Memory B cell (primary cell): ENCODE data around the gene KCNQ1OT1.
A peak's percentile ranks its signal among the peaks of the same experiment; 100 is the strongest.

Source experiments
- ATAC-seq: fragments of 150-1000 bp; cut with Tn5 transposase; 2 replicates; pipeline ENCODE4 v1.10.0; 2021; ENCODE audit warnings: low read depth, mild to moderate bottlenecking, moderate library complexity
- DNase-seq, 2 donors: peaks; one replicate each; pipeline ENCODE4 v3.0.0; 2022; ENCODE audit warnings: low spot score in 2 of 2
- H3K27ac Mint-ChIP-seq: one replicate; pipeline ENCODE4 v1.8.0; 2022; ENCODE audit warnings: mild to moderate bottlenecking, moderate library complexity, mixed read lengths
- H3K27me3 Mint-ChIP-seq: one replicate; pipeline ENCODE4 v1.8.0; 2022; ENCODE audit warnings: mixed read lengths
- H3K36me3 Mint-ChIP-seq: one replicate; pipeline ENCODE4 v1.8.0; 2022; ENCODE audit warnings: mild to moderate bottlenecking, mixed read lengths
- H3K4me1 Mint-ChIP-seq: one replicate; pipeline ENCODE4 v1.8.0; 2022; ENCODE audit warnings: mixed read lengths
- H3K4me3 Mint-ChIP-seq: one replicate; pipeline ENCODE4 v1.8.0; 2022; ENCODE audit warnings: mild to moderate bottlenecking, moderate library complexity, mixed read lengths
- H3K9me3 Mint-ChIP-seq: one replicate; pipeline ENCODE4 v1.8.0; 2022; ENCODE audit warnings: mixed read lengths

The KCNQ1OT1 gene

DNA sequence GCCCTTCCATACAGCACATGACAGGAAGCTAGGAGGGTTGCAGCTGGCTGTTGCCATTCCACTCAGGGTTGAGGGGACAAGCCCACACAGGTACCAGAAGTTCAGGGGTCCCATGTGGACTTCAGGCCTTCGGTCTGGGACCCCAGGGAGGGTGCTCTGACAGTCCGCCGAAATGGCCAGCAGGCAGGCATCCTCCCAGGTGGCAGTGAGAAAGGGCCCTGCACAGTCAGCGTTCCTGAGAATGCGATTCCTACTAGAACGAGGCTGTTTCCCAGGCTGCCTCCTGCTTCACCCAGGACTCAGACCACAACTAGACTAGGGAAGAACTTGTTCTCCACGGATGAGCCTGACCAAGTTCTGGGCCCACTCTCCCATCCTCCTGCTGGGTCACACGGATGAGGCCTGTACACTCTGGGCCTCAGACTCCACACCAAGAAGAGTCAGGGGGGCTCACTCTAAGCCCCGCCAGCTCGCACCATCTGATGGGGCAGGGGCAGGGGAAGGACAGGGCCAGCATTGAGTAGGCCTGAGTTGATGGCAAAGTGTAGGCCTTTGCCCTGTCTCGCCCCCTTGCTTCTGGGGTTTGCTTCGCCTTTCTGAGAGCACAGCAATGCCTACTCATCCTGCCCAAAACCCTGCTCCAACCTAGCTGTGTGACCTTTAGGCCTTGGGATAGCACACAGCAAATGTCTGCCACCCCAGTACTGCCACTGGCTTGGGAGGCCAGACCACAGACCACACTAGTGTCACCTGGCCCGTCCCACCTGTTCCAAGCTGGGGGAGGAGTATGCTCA lies 14.0 kb downstream of the KCNQ1OT1 start:
- ATAC-seq, result no peak
- peaks cover 18% of the 10 kb centered on the region for H3K4me1 Mint-ChIP-seq
- no peak overlapping the region for H3K27ac Mint-ChIP-seq

DNA sequence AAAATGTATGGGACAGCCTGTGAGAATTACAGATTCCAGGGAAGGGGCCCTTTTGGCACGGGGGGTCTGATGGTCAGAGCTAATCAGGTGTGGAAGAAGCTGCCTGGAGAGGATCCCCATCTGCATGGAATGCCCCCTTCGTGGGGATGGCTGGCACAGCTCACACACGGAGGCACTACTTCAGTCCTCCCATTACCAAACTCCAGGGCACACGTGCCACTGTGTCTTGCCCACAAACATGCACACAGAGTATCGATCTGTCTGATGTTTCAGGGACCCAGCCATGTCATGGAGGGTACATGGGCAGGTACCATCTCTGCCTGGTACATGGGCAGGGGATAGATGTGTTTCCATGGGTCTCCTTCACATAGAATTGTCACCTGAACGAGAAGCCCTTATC lies 14.7 kb downstream of the KCNQ1OT1 start:
- Mint-ChIP-seq H3K27me3 (no peaks in the 10 kb centered on the region), H3K9me3 (no peaks in the 10 kb centered on the region), H3K4me1 (peaks cover 15% of the 10 kb centered on the region), H3K36me3 (peaks cover 6% of the 10 kb centered on the region), H3K27ac (no peak overlapping the region), H3K4me3 (no peak overlapping the region)
- no peak for ATAC-seq
- DNase-seq, result no peak

More for the DNA sequence above, 14.0 kb downstream of the KCNQ1OT1 start:
- no peak for DNase-seq
- peaks cover 5% of the 10 kb centered on the region for H3K36me3 Mint-ChIP-seq
- H3K9me3 Mint-ChIP-seq, result no peaks in the 10 kb centered on the region
- H3K27me3 Mint-ChIP-seq, result no peaks in the 10 kb centered on the region
- H3K4me3 Mint-ChIP-seq, result no peak overlapping the region

DNA sequence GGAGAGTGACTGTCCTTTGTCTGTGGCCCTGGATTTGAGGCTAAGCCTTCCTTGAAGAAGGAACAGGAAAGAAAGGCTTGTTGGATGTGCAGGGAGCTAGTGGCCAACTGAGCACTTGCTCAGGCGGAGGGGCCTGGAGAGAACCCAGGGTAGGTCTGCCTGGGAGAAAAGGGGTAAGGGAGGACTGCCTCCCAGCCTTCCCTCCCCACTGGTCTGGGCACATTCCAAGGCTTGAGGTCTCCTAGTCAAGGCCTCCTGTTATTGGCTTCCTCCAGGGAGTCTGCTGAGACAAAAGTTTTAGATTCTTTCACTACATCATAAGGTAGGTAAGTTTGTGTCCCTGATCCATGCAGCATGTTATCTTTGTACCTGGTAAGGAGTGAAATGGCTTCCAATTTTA lies 15.2 kb downstream of the KCNQ1OT1 start:
- no peak for ATAC-seq
- no peaks in the 10 kb centered on the region for H3K9me3 Mint-ChIP-seq
- H3K27me3 Mint-ChIP-seq, result no peaks in the 10 kb centered on the region
- peaks cover 6% of the 10 kb centered on the region for H3K36me3 Mint-ChIP-seq
- no peak overlapping the region for H3K4me3 Mint-ChIP-seq
- DNase-seq, result no peak
- H3K4me1 Mint-ChIP-seq, result peaks cover 13% of the 10 kb centered on the region
- H3K27ac Mint-ChIP-seq, result no peak overlapping the region

DNA sequence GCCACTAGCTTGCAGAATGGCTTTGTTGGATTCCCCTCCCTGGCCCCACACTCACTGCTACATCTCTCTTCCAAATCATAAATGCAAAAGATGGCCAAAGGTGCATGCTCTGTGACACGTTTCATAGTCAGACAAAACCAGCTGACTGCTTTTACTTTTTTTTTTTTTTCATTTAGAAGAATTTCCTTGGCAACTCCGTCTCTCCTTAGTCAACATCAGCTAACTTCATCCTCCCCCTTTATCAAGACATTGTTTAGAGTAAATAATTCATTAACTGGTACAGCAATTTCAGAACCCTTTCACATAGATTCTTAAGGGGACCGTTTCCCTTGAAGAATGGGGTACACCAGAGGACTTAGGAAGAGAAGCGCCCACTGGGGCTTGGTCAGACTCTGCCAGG lies 16.0 kb downstream of the KCNQ1OT1 start:
- Mint-ChIP-seq H3K27me3 (no peaks in the 10 kb centered on the region), H3K9me3 (no peaks in the 10 kb centered on the region), H3K4me1 (peaks cover 13% of the 10 kb centered on the region), H3K36me3 (peaks cover 6% of the 10 kb centered on the region), H3K4me3 (no peak overlapping the region), H3K27ac (no peak overlapping the region)
- no peak for DNase-seq
- ATAC-seq, result no peak

DNA sequence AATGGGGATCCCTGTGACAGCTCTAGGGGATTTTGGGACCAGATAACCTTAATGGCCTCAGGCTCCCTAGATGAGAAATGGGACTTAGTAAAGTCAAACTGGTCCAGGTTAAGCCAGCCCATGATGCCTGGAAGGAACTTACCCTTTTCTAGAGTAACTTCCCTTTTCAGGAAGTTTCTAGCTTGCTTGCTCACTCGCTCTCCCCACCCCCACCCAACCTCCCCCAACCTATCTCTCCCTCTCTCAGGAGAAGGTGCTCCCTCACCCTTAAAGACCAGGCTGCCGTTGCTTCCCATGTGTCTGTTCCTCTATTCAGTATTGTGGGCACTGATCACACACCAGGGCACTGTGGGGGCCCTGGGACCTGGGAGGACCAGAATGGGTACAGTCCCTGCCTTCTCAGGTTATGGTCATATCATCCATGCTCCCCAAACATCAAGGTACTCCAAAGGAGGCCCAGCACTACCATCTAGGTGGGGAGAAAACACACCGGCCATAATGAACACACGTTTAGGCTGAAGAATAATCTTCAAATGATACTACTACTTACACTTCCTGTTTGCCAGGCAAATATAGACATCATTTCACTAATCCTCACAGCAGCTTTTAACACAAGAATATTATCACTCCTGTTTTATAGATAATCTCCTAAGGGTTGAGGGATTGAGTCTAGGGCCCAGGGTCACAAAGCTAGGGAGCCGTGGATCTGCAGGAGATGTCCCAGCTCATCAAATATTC lies 18.2 kb downstream of the KCNQ1OT1 start:
- peak; percentile 46 for ATAC-seq

DNA sequence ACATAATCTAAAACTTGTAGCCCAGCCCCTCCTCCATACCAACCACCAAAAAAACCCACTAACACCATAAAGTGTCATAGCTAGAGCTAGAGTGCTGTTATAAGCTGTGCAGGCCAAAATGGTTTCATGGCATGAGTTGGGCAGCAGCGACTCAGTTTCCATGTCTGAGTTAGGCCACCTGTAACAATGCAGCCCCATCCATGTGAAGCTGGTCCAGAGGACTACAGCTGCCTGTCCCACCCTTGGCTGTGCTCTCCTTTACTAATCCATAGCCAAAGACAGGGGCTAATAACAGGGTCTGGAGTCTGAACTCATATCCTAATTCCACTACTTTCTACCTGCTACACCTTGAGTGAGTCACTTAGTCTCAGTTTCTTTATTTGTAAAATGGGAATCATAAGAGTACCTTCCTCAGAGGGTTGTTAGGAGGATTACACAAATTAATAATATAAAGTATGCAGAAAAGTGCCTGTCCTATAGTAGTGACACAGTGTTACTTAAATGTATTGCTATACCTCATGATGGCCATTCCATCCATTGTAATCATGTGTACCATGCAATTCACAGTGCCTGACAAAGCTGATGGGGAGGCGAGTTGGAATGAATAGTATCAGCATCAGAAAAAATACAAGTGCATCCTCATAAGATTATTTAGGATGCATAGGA lies 20.6 kb downstream of the KCNQ1OT1 start:
- Mint-ChIP-seq H3K27ac (no peak overlapping the region), H3K27me3 (no peaks in the 10 kb centered on the region), H3K4me3 (no peak overlapping the region), H3K4me1 (peaks cover 27% of the 10 kb centered on the region), H3K36me3 (peaks cover 9% of the 10 kb centered on the region), H3K9me3 (no peaks in the 10 kb centered on the region)
- DNase-seq (no peak), ATAC-seq (no peak)

More for the DNA sequence above, 18.2 kb downstream of the KCNQ1OT1 start:
- H3K27me3 Mint-ChIP-seq, result no peaks in the 10 kb centered on the region
- H3K27ac Mint-ChIP-seq, result peak overlapping the region; percentile 73
- no peak overlapping the region for H3K4me3 Mint-ChIP-seq
- no peaks in the 10 kb centered on the region for H3K9me3 Mint-ChIP-seq
- H3K4me1 Mint-ChIP-seq, result peaks cover 20% of the 10 kb centered on the region
- peaks cover 9% of the 10 kb centered on the region for H3K36me3 Mint-ChIP-seq
- DNase-seq, result no peak

DNA sequence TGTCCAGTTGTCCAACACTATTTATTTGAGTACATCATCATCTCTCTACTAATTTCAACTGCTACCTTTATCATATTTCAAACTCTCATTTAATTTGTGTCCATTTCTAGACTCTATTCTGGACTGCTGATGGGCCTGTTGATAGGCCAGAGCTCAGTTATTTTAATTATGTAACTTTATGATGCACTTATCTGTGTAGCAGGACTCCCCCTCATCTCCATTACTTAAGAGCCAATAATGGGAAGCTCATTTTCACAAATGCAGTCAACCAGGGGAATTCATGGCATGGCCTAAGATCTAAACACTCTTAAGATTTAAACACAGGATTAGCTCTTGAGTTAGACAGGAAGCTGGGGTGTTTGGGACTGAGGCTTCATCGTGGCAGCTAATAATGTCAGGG lies 21.4 kb downstream of the KCNQ1OT1 start:
- Mint-ChIP-seq H3K4me3 (no peak overlapping the region), H3K36me3 (peaks cover 7% of the 10 kb centered on the region), H3K27ac (no peak overlapping the region), H3K4me1 (peaks cover 30% of the 10 kb centered on the region), H3K9me3 (no peaks in the 10 kb centered on the region), H3K27me3 (no peaks in the 10 kb centered on the region)
- no peak for ATAC-seq
- DNase-seq, result no peak

DNA sequence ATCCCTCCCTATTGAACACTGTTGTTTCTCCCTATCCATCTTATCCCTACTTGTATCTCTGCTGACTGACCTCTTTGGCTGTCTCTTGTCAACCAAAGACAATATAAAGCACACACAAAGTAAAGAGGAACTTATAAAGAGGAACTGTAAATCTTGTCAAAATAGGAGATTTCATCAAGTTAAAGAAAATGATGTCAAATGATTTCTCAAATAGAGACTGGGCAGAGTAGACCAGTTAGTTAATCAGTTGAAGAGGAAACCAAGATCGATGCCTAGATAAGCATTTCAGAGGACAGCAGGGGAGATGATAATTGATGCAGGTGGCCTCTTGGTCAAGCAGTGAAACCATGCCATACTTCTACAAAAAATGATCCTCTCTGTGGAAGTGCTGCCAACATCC lies 22.7 kb downstream of the KCNQ1OT1 start:
- ATAC-seq (peak; percentile 76), DNase-seq (no peak)
- Mint-ChIP-seq H3K36me3 (peaks cover 5% of the 10 kb centered on the region), H3K27me3 (no peaks in the 10 kb centered on the region), H3K4me1 (peaks cover 30% of the 10 kb centered on the region), H3K4me3 (no peak overlapping the region), H3K9me3 (no peaks in the 10 kb centered on the region), H3K27ac (peak overlapping the region; percentile 75)

DNA sequence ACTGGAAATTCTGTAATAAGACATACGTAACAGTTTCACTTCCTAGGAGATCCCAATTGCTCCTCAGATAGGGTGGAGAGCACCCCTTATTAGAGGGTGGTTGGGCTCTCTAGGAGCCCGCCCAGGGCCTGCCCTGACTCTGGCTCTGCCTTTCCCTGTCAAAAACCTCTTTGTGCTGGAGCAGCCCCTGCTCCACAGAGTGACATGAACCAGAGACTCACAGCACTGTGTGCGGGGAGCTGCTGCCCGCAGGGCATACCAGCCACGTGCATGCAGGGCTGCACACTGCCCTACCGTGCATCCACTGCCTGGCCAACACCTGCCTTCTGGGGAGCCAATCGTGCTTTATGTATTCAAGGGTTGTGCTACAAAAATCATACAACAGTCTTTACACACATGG lies 24.3 kb downstream of the KCNQ1OT1 start:
- no peaks in the 10 kb centered on the region for H3K27me3 Mint-ChIP-seq
- no peak overlapping the region for H3K27ac Mint-ChIP-seq
- H3K9me3 Mint-ChIP-seq, result no peaks in the 10 kb centered on the region
- H3K4me1 Mint-ChIP-seq, result peaks cover 23% of the 10 kb centered on the region
- peaks cover 4% of the 10 kb centered on the region for H3K36me3 Mint-ChIP-seq
- no peak overlapping the region for H3K4me3 Mint-ChIP-seq
- no peak for ATAC-seq
- no peak for DNase-seq

DNA sequence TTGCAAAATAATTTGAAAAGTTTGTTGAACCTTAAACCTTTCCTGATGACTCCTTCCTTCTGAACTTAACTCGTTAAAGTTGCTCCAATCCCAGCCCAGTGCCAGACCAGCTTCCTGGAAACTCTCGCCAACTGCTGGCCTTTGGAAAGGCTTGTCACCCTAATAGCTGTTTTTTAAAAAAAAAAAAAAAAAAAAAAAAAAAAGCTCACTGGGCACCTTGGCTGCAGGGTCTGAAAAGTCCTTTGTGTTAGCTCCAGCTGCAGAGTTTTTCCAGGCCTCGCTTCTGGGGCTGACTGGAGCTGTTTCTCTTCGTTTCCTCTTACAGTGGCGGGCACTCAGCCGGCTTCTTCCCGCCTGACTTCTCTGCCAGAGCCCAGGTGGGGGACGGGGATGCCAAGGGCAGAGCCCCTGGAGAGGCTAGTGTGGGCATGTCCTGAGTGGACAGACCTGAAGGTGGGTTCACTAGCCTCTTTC lies 25.1 kb downstream of the KCNQ1OT1 start:
- H3K27me3 Mint-ChIP-seq, result no peaks in the 10 kb centered on the region

DNA sequence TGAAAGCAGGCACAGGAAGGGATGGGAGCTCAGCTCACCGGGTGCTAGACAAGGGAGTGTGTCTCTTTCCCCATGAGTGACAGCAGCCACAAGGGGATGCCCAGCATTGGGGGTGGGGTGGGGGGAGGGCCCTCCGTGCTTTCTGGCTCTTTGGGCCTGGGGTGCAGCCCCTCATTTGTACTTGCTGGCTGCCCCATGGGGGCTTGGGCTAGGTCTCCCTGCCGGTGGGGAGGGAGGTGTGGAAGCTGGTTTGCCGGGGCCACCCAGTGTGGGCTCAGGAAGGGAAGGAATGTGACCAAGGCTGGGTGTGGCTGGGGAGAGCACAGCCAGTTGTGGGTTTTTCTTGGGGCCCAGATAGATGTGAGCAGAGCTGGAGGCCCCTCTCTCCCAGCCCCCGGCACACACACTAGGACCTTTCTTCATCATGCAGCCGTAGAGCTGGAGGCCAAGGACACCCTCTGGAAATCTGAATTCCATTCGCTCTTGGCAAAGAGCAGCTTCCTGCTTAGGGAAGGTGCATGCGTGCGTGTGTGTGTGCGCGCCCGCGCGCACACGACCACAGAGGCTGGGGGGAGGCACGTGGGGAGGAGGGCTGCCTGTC lies 25.8 kb downstream of the KCNQ1OT1 start:
- DNase-seq, result no peak
- ATAC-seq, result no peak
- Mint-ChIP-seq H3K27ac (no peak overlapping the region), H3K36me3 (peaks cover 3% of the 10 kb centered on the region), H3K9me3 (no peaks in the 10 kb centered on the region), H3K27me3 (no peaks in the 10 kb centered on the region), H3K4me3 (no peak overlapping the region), H3K4me1 (peaks cover 25% of the 10 kb centered on the region)

More for the DNA sequence above, 25.1 kb downstream of the KCNQ1OT1 start:
- peaks cover 25% of the 10 kb centered on the region for H3K4me1 Mint-ChIP-seq
- no peak for DNase-seq
- no peak for ATAC-seq
- no peak overlapping the region for H3K27ac Mint-ChIP-seq
- H3K4me3 Mint-ChIP-seq, result no peak overlapping the region
- no peaks in the 10 kb centered on the region for H3K9me3 Mint-ChIP-seq
- peaks cover 3% of the 10 kb centered on the region for H3K36me3 Mint-ChIP-seq

DNA sequence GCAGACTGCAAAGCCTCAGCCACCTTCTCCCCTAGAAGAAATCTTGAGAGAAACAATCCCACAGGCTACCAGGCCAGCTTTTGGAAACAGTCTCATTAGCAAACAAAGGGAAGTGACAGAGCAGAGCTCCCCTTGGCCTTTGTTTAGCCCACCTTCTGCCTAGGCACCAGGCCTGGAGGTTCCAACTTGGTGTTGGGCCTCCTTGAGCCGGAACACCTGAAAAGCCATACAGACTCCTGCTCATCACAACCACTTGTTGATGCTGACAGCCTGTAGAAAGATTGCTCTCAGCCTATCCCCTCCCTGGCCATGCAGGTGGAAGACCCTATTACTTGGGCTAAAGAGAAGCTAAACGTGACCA lies 26.6 kb downstream of the KCNQ1OT1 start:
- H3K4me1 Mint-ChIP-seq, result peaks cover 25% of the 10 kb centered on the region
- no peak overlapping the region for H3K4me3 Mint-ChIP-seq
- peaks cover 4% of the 10 kb centered on the region for H3K36me3 Mint-ChIP-seq
- no peaks in the 10 kb centered on the region for H3K9me3 Mint-ChIP-seq
- DNase-seq (no peak), ATAC-seq (no peak)
- no peaks in the 10 kb centered on the region for H3K27me3 Mint-ChIP-seq
- H3K27ac Mint-ChIP-seq, result no peak overlapping the region

DNA sequence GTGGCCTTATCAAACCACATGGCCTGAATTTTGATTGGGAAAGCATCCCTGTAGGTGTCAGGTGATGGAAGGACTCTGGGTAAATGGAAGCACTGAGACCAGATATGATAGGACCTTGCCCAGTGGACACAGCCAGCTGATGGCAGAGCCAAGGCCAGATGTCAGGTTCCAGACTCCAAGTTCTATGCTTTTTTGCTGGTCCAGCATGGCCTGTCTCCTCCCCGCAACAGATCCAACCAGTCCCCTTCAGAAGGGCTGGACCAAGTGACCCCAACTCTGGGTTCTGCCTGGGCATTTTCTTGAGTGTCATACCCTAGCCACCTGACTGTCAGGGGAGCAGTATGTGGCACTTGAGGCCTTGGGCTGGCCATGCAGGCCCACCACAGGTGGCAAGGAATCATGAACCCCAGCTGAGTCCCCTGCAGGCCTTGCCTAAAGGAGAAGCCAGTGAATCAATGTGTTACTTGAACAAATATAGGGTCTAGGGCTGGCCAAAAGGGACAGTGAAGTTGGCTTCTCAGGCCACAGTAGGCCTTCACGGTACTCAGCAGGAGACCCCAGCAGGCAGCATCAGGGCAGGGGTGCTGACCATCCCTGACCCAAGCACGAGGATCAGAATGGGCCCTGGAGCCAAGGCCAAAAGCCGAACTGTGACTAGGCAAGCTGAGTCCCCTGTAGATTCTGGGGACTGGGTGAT lies 27.1 kb downstream of the KCNQ1OT1 start:
- H3K27me3 Mint-ChIP-seq, result no peaks in the 10 kb centered on the region
- H3K27ac Mint-ChIP-seq, result no peak overlapping the region
- no peak overlapping the region for H3K4me3 Mint-ChIP-seq
- H3K9me3 Mint-ChIP-seq, result no peaks in the 10 kb centered on the region
- DNase-seq (no peak), ATAC-seq (no peak)
- peaks cover 4% of the 10 kb centered on the region for H3K36me3 Mint-ChIP-seq
- H3K4me1 Mint-ChIP-seq, result peaks cover 25% of the 10 kb centered on the region
